ENCODE results near the gene FAM221B.

Gene FAM221B

GRCh38 chr9:35790025-35790384 lies 38.5 kb downstream of the FAM221B start:
- DNase-seq = no peak

DNA sequence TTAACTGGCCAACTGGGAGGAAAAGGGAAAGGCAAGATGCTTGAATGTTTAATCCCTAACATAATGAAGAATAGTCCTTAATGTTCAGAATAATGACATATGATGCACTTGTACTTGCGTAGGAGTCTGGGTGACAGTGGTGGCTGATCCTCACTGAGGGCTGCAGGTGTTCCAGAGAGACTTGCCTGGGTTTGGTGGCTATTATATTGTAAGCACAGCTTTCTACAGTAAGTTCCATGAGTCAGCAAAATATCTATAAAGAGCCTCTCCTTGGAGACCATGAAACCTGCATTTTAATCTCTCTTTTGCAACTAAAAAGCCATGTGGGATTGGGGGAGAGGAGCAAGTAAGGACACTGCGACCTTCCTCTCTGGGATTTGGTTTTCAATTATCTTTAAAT lies 39.0 kb downstream of the FAM221B start:
- DNase-seq = no peak

- DNase-seq = no peak
Observed at GRCh38 chr9:35783418-35783817, 45.1 kb downstream of the FAM221B start.

DNA sequence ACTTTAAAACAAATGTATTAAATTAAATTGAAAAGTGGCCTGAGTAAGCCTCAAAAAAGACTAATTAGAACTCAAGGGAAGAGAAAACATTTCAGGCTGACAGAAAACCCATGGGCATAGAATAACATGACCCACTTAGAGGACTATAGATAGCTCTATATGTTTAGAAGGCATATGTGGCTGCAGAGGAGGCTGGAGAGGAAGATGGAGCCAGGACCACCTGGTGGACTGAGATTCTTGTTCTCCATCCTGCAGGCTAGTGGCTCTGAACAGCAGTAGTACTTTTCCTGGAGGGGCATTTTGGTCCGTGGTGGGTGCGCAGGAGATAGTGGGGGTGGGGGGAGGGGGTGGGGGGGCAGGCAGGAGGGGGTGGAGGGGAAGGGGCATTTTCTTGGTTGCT lies 47.5 kb downstream of the FAM221B start:
- DNase-seq = no peak

- DNase-seq = no peak
Observed at GRCh38 chr9:35778496-35778895, 50.0 kb downstream of the FAM221B start.

DNA sequence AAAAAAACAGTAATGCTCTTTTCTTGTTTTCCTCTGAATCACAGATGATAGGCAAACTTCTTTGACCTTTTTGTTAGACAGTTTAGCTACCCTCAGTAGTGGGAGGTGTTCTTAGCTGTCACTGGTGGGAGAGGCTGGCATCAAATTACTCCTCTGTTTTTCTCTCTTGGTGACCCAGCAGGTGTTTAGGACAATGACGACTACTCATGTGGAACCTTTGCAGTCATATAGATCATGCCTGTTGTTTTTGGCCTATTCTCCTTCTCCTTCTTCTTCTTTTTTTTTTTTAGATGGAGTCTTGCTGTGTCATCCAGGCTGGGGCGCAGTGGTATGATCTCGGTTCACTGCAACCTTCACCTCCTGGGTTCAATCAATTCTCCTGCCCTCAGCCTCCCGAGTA lies 52.5 kb downstream of the FAM221B start:
- no peak for DNase-seq

DNA sequence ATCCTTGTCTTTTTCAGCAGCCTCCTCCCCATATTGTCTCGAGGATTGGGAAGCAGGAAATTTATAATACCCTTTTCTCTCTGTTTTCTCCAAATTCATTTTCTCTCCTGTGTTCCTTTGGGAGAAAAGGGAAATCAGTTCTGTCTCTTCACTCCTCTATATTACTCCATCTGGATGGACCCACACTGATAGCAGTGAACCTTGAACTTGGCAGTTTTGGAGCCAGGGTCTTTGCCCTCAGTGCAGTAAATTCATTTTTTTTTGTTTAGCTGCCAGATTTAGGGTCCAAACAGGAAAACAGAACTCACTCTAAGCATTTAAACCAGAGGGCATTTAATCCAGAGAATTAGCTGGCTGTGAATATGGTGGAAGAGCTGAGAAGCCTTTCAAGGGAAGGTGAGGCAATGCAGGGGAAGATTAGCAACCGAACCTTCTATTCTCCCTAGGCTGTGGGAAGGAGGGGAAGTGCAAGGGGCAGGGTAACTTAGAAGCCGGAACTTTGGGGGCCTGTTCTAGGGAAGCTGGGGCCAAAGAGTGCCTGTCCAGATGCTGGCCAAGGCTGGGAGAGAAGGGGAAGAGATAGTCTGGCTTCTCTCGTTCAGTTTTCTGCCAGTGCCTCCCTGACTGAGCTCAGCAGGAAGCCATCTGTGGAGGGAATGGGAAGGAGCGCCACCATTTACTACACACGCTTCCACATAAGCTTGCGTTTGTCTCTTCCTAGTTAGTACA lies 53.5 kb downstream of the FAM221B start:
- DNase-seq = peak; percentile 33

DNA sequence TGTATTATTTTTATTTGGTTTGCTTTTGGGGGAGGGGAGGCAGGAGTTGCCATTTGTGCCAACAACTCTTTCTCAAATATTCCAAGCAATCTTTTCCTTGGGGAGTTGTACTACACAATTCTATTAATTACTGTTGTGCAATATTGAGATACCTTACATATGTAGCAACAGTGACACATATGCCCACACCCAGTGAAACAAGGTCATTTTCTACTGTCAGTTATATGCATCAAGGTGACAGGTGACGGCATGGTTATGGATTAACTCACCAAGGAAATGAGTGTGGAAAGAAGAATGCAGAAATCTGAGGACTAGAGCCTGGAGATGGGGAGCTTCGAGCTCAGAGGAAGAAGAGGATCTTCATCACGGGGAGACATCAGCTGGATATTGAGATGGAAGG lies 56.6 kb downstream of the FAM221B start:
- DNase-seq = no peak

DNA sequence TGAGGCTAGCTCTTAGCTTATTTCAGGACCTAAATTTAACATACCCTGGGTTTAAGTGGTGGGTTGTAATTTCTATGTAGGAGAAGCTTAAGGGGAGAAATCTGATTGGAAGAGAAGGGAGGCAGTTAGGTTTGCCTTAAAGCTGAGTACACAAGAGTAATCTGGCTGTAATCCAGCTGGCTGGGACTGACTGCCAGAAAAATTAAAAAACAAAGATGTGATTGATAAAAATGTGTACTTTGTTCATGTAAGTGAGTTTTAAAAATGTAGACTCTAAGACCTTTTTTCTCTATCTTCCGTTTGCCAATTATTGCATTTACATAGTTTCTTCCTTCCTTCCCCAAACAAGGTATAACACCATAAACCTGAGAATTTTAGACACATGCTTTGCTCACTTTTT lies 57.0 kb downstream of the FAM221B start:
- peak; percentile 10 for DNase-seq

GRCh38 chr9:35771075-35771433 lies 57.5 kb downstream of the FAM221B start:
- DNase-seq = no peak

- DNase-seq = no peak
Observed at GRCh38 chr9:35769763-35770162, 58.8 kb downstream of the FAM221B start.

DNA sequence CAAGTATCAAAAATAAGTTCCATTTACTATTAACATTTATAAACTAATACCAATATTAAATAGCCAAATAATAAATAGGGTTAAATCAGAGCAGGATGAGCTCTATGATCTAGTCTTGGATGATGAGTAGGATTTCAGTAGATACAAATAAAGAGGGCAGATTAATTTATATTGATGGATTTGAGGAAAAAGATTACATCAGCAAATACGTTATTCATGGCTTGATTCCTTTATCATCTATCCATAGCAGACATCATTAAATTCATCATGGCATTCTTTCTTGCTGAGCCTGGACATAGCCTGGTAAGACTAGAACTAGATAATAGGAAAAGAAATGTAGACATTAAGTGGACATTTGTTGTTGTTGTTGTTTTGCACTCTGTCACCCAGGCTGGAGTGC lies 61.1 kb downstream of the FAM221B start:
- DNase-seq = no peak

DNA sequence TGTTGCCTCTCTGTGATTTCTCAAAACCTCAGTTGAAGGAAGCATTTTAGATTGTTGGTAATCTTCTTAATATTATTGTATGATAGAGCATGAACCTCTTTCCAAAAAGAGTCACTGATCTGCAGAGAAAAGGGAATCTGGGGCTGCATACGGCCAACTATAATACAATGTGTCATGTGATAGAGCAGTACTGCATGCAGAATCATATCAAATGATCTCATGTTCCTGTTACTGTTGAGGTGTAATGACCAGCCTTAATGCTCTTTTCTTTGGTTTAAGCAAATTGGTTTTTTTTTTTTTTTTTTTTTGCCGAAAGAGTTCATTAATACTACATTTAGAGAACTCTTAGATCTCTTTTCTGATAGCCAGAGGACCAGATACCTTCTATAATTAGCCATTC lies 61.5 kb downstream of the FAM221B start:
- DNase-seq = no peak
